HepG2 (cell line): ENCODE data around the gene THADA. TPM values are rescaled to one million over a fixed set of nuclear protein-coding genes. Genes with fewer than 3 reads are reported as not detected.
A peak's percentile ranks its signal among the peaks of the same experiment; 100 is the strongest.

Source experiments
- BCL6 ChIP-seq: IDR thresholded peaks from 2 replicates; pipeline ENCODE4 v1.6.1; 2016; ENCODE audit warnings: missing genetic modification reagents, missing compliant biosample characterization
- BORCS8-MEF2B ChIP-seq: sonication (generic); formaldehyde crosslinking; IDR thresholded peaks from 2 replicates; pipeline ENCODE4 v1.8.0; 2022; ENCODE audit warnings: mild to moderate bottlenecking, missing genetic modification reagents
- CEBPG ChIP-seq: IDR thresholded peaks from 2 replicates; pipeline ENCODE4 v1.6.1; 2016
- ERF ChIP-seq: IDR thresholded peaks from 2 replicates; pipeline ENCODE4 v1.6.1; 2018; ENCODE audit warnings: missing biosample characterization, missing genetic modification reagents
- KAT2B ChIP-seq: fragments of 150-350 bp; IDR thresholded peaks from 2 replicates; pipeline ENCODE4 v1.6.1; 2014; ENCODE audit warnings: low read depth, low read length, borderline replicate concordance
- KAT7 ChIP-seq: IDR thresholded peaks from 2 replicates; pipeline ENCODE4 v1.6.1; 2018; ENCODE audit warnings: borderline replicate concordance, missing compliant biosample characterization
- MBD4 ChIP-seq: IDR thresholded peaks from 2 replicates; pipeline ENCODE4 v1.6.1; 2012; ENCODE audit warnings: low read length, inconsistent platforms, borderline replicate concordance
- NR2F1 ChIP-seq, 2 experiments: fragments of 450-650 bp in 1 of 2; formaldehyde crosslinking in 1 of 2; IDR thresholded peaks; 2 replicates each; pipeline versions ENCODE4 v1.5.0 to v1.6.1; 2016 to 2020; ENCODE audit warnings: mild to moderate bottlenecking in 1 of 2, missing compliant biosample characterization in 1 of 2, missing genetic modification reagents in 1 of 2, moderate library complexity in 1 of 2
- SOX13 ChIP-seq, 3 experiments: fragments of 450-650 bp in 1 of 3; sonication (generic) in 1 of 3; formaldehyde crosslinking in 1 of 3; IDR thresholded peaks in 2 of 3; conservative IDR thresholded peaks in 1 of 3; 2 replicates each; pipeline versions ENCODE4 v1.5.0 to v1.6.1; 2016 to 2020; ENCODE audit warnings: antibody characterized with exemption in 1 of 3, mild to moderate bottlenecking in 1 of 3, missing compliant biosample characterization in 1 of 3, missing genetic modification reagents in 1 of 3, moderate library complexity in 1 of 3
- ZNF280D ChIP-seq: sonication (generic); formaldehyde crosslinking; IDR thresholded peaks from 2 replicates; pipeline ENCODE4 v1.5.1; 2020; ENCODE audit warnings: mild to moderate bottlenecking, missing genetic modification reagents
- ZNF383 ChIP-seq: sonication (generic); formaldehyde crosslinking; IDR thresholded peaks from 2 replicates; pipeline ENCODE4 v1.4.0; 2020; ENCODE audit warnings: missing genetic modification reagents, mild to moderate bottlenecking, borderline replicate concordance
- ZNF503 ChIP-seq: sonication (generic); formaldehyde crosslinking; IDR thresholded peaks from 2 replicates; pipeline ENCODE4 v1.4.0; 2020; ENCODE audit warnings: missing genetic modification reagents
- ZNF580 ChIP-seq: IDR thresholded peaks from 2 replicates; pipeline ENCODE4 v1.6.1; 2016; ENCODE audit warnings: low read depth, borderline replicate concordance
- ZNF589 ChIP-seq: sonication (generic); formaldehyde crosslinking; conservative IDR thresholded peaks from 2 replicates; pipeline ENCODE4 v1.8.0; 2022; ENCODE audit warnings: mild to moderate bottlenecking, moderate library complexity, missing genetic modification reagents
- ZNF619 ChIP-seq: sonication (generic); formaldehyde crosslinking; IDR thresholded peaks from 2 replicates; pipeline ENCODE4 v1.4.0; 2020; ENCODE audit warnings: mild to moderate bottlenecking, missing genetic modification reagents
- ZNF652 ChIP-seq: IDR thresholded peaks from 2 replicates; pipeline ENCODE4 v1.6.1; 2016; ENCODE audit warnings: low read depth, borderline replicate concordance
- ZNF746 ChIP-seq: sonication (generic); formaldehyde crosslinking; IDR thresholded peaks from 2 replicates; pipeline ENCODE4 v1.8.0; 2022; ENCODE audit warnings: mild to moderate bottlenecking, missing genetic modification reagents
- polyA plus RNA-seq, 8 experiments: library from polyadenylated mRNA; depleted of rRNA in 3 of 8; stranded (reverse) in 7 of 8; unstranded in 1 of 8; fragments of >200 nt; fragmentation: Illumina TruSeq in 4 of 8; extraction: Trizol in 4 of 8; gene quantifications; 2 replicates each; pipeline versions ENCODE4 v1.2.1 to v1.2.3, GENCODE V29; 2011 to 2016; ENCODE audit warnings: low read depth in 4 of 8, missing spikeins in 1 of 8, mixed read lengths in 1 of 8; ENCODE audit not compliant: insufficient read depth in 1 of 8
- total RNA-seq, 5 experiments: library from RNA; depleted of rRNA; stranded (reverse); fragments of >200 nt; fragmentation: Illumina TruSeq; extraction: Trizol; gene quantifications; 2 replicates each; pipeline ENCODE4 v1.2.3, GENCODE V29; 2016; ENCODE audit warnings: low read depth in 1 of 5
- TF ChIP-seq, protein P1 (sequence below): sonication (generic); formaldehyde crosslinking; conservative IDR thresholded peaks from 2 replicates; pipeline ENCODE4 v1.4.0; 2020; ENCODE audit warnings: missing genetic modification reagents

Gene THADA
- total and polyA plus RNA-seq, 2 of the 13 experiments (the other 11 are each of a cell fraction or from before 2014, with no cell fraction given): 12.7 to 21.7 TPM

- TF ChIP-seq ZNF280D (0 out of 2 replicates have a peak, but pooled peaks have one; percentile 24), ZNF503 (CRISPR knock-in tag) (peak; percentile 77; the same call in 1 of the 2 replicates), ZNF383 (no peak), ZNF619 (CRISPR knock-in tag) (0 out of 2 replicates have a peak, but pooled peaks have one; percentile 53), ZNF589 (CRISPR knock-in tag) (peak; percentile 68; the same call in 1 of the 2 replicates), KAT7 (CRISPR knock-in tag) (peak; percentile 51; the same call in 1 of the 2 replicates), KAT2B (no peak), ZNF652 (CRISPR knock-in tag) (peak; percentile 80), BORCS8-MEF2B (CRISPR knock-in tag) (peak; percentile 80; the same call in 1 of the 2 replicates), SOX13 (IDR thresholded peaks at IDR 0.05) (peak; percentile 39; the same call in 1 of the 2 replicates), SOX13 (CRISPR knock-in tag; conservative IDR thresholded peaks at IDR 0.05 in 1 of 2, IDR thresholded peaks at IDR 0.05 in 1 of 2) (peak in 1 of 2 experiments; percentile 91; a peak in 2 of 4 replicates), ERF (CRISPR knock-in tag) (peak; percentile 91), ZNF580 (CRISPR knock-in tag) (peak; percentile 58; the same call in 1 of the 2 replicates), BCL6 (CRISPR knock-in tag) (peak; percentile 94), CEBPG (CRISPR knock-in tag) (peak; percentile 64), NR2F1 (CRISPR knock-in tag; IDR thresholded peaks at IDR 0.05) (peak; percentile 89 to 90), ZNF746 (CRISPR knock-in tag) (no peak), MBD4 (peak; percentile 93)
- TF ChIP-seq, protein P1, sequence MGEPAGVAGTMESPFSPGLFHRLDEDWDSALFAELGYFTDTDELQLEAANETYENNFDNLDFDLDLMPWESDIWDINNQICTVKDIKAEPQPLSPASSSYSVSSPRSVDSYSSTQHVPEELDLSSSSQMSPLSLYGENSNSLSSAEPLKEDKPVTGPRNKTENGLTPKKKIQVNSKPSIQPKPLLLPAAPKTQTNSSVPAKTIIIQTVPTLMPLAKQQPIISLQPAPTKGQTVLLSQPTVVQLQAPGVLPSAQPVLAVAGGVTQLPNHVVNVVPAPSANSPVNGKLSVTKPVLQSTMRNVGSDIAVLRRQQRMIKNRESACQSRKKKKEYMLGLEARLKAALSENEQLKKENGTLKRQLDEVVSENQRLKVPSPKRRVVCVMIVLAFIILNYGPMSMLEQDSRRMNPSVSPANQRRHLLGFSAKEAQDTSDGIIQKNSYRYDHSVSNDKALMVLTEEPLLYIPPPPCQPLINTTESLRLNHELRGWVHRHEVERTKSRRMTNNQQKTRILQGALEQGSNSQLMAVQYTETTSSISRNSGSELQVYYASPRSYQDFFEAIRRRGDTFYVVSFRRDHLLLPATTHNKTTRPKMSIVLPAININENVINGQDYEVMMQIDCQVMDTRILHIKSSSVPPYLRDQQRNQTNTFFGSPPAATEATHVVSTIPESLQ: 0 out of 2 replicates have a peak, but pooled peaks have one; percentile 37
These were observed 206.0 kb downstream of the THADA start (continued) for GRCh38 chr2:43389581-43390466.
